SK-N-SH (cell line): ENCODE measurements around the gene ELF5.

Experiments
- CTCF ChIP-seq: fragments of 200-600 bp; sonication (generic); IDR thresholded peaks from 2 replicates; pipeline ENCODE4 v1.6.1; 2017; ENCODE audit warnings: antibody characterized with exemption, mild to moderate bottlenecking, moderate library complexity
- MAX ChIP-seq: IDR thresholded peaks from 2 replicates; pipeline ENCODE4 v1.4.0; 2012; ENCODE audit warnings: low read depth
- SIN3A ChIP-seq: IDR thresholded peaks from 2 replicates; pipeline ENCODE4 v1.6.1; 2012; ENCODE audit warnings: low read depth, mild to moderate bottlenecking, low read length, moderate library complexity, borderline replicate concordance
- SMC3 ChIP-seq: IDR thresholded peaks from 2 replicates; pipeline ENCODE4 v1.6.1; 2012; ENCODE audit warnings: low read depth, low read length, improper control_type of control experiment

DNA sequence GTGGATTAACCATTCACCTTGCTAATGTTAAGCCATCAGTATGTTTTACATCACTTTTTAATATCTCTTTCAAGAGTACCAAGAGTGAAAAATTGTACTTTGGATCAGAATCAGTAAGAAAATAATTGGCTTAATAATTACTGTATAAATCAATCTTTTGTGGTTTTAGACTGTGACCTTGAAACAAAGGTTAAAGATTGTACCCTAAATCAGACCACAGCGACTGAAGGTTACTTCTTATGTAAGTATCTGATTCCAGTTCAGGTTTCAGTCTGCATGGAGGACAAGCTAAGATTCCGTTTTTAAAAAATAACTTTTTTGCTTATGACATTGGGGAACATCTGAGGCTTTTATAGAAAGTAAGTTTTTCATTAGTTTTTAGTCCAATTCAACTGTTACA is 56.0 kb downstream of the ELF5 start:
- TF ChIP-seq SIN3A: no peak
- TF ChIP-seq SMC3: no peak
- no peak for TF ChIP-seq MAX
- TF ChIP-seq CTCF: no peak
